Peyer's patch (tissue), 4 donors: Measurements from ENCODE around the gene SLC26A1. TPM values are rescaled to one million over a fixed set of nuclear protein-coding genes. Genes with fewer than 3 reads are reported as not detected.

ENCODE experiments used
- DNase-seq, 3 donors: peaks; one replicate each; pipeline ENCODE4 v3.0.0-alpha.2; 2017 to 2019
- H3K27ac ChIP-seq, 4 donors: fragments of 200-600 bp; sonication (generic); one replicate each; pipeline ENCODE4 v1.5.1; 2016 to 2019
- H3K27me3 ChIP-seq, 2 donors: fragments of 200-600 bp; sonication (generic); one replicate each; pipeline ENCODE4 v1.5.1; 2019
- H3K36me3 ChIP-seq, 3 donors: fragments of 200-600 bp; sonication (generic); one replicate each; pipeline ENCODE4 v1.5.1; 2016 to 2019
- H3K4me1 ChIP-seq, 4 donors: fragments of 200-600 bp; sonication (generic); one replicate each; pipeline ENCODE4 v1.5.1; 2016 to 2019
- H3K4me3 ChIP-seq, 4 donors: fragments of 200-600 bp; sonication (generic); 1 replicate in 3 of 4; 2 replicates in 1 of 4; pipeline ENCODE4 v1.5.1; 2016 to 2019; ENCODE audit warnings: mild to moderate bottlenecking in 1 of 4
- H3K9me3 ChIP-seq, 4 donors: fragments of 200-600 bp; sonication (generic); one replicate each; pipeline ENCODE4 v1.5.1; 2016 to 2019; ENCODE audit warnings: mild to moderate bottlenecking in 1 of 4
- POLR2A ChIP-seq, 2 donors: fragments of 450-650 bp; IDR thresholded peaks; one replicate each; pipeline ENCODE4 v1.5.1; 2017; ENCODE audit warnings: antibody characterized with exemption in 2 of 2, mild to moderate bottlenecking in 2 of 2, moderate library complexity in 2 of 2
- total RNA-seq, 4 donors: library from RNA; depleted of rRNA; stranded (reverse); fragments of >200 nt; gene quantifications; one replicate each; pipeline ENCODE4 v1.1.0, GENCODE V29; 2016
- TF ChIP-seq, protein P1 (sequence below), 6 experiments: fragments of 450-650 bp in 4 of 6; fragments of 200-600 bp in 2 of 6; sonication (generic) in 1 of 6; IDR thresholded peaks; one replicate each; pipeline ENCODE4 v1.5.1; 2017 to 2019; ENCODE audit warnings: antibody characterized with exemption in 6 of 6, mild to moderate bottlenecking in 3 of 6, moderate library complexity in 1 of 6

SLC26A1 gene
- total RNA-seq, 4 donors from 2014 or later: 0.83 to 35.7 (median 24.3) TPM

DNA sequence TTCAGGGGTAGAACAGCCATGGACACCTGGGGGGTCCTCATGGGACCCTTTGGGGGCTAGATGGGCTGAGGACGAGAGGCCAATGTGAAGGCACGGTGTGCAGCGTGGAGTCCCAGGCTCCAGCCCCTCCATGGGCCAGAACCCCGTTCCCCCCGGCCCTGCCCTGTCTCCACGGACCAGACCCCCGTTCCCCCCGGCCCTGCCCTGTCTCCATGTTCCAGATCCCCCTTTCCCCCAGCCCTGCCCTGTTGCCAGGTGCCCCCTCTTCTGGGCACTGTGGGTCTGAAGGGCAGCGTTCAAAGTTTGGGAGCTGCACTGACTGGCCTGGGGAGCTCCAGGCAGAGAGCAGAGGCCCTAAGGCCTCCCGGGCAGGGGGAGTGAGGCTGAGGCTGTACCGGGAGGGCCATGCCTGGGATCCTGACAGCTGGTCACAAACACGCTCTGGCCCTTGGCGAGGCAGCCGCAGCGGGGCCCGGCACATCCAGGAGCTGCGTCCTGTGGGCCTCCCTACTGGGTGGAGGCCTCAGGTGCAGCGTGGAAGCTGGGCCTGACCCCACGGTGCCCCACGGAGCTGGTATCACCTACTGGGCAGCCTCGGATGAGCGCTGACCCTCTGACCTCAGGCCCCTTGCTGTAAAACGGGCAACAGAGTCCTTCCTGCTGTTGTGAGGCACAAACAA, 28.7 kb downstream of the SLC26A1 start:
- Histone ChIP-seq H3K9me3 (no peaks in the 10 kb centered on the region), H3K4me3 (no peak overlapping the region), H3K27me3 (no peaks in the 10 kb centered on the region), H3K4me1 (peaks cover 0 to 12% (median 0%) of the 10 kb centered on the region in 4 donors), H3K27ac (no peak overlapping the region), H3K36me3 (peaks cover 0 to 80% (median 0%) of the 10 kb centered on the region in 3 donors)
- no peak for DNase-seq
- TF ChIP-seq POLR2A (IDR thresholded peaks at IDR 0.05): no peak
- TF ChIP-seq, protein P1, sequence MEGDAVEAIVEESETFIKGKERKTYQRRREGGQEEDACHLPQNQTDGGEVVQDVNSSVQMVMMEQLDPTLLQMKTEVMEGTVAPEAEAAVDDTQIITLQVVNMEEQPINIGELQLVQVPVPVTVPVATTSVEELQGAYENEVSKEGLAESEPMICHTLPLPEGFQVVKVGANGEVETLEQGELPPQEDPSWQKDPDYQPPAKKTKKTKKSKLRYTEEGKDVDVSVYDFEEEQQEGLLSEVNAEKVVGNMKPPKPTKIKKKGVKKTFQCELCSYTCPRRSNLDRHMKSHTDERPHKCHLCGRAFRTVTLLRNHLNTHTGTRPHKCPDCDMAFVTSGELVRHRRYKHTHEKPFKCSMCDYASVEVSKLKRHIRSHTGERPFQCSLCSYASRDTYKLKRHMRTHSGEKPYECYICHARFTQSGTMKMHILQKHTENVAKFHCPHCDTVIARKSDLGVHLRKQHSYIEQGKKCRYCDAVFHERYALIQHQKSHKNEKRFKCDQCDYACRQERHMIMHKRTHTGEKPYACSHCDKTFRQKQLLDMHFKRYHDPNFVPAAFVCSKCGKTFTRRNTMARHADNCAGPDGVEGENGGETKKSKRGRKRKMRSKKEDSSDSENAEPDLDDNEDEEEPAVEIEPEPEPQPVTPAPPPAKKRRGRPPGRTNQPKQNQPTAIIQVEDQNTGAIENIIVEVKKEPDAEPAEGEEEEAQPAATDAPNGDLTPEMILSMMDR (IDR thresholded peaks at IDR 0.05): no peak

DNA sequence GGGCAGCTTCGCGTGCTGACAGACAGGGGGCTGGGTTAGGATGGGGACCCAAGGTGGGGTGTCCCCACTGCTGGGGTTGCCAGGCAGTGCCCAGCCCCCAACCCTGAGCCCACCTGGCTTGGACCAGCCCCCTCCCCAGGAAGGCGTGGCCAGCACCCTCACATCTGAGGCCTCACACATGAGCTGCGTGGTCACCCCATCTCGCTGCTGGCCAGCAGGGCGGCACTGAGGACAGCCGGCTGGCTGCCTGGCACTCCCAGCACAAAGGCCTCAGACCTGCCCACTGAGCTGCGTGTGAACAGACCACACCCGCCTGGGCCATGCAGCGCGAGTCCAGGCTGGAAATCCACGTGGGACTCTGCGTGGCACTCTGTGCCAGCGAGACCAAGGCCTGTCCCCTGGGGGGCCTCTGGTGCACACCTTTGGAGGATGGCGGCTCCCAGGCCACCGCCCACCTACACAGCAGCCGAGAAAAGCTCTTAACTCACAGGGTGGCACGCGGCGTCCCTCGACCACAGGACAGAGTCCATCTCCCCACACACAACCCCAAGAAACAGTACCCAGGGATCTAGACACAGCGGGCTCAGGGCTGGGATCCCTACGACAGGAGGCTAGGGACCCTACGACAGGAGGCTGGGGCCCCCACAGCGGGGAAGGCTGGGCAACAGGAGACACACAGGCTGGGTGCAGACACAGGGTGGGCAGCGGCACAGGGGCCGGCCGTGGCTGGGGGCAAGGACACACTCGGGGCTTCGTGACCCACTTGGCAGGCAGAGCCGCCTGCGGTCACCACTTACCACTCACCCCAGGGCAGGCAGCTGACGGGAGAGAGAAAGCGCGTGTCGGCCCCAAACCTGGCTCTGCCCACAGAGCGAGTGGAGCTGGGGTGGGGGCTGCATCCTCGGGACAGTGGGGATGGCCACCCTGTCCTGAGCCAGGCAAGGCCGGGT, 29.7 kb downstream of the SLC26A1 start:
- H3K27me3 ChIP-seq: no peaks in the 10 kb centered on the region
- no peaks in the 10 kb centered on the region for H3K9me3 ChIP-seq
- DNase-seq: peak in 2 of 3 donors; percentile 75 to 80
- peaks cover 0 to 85% (median 0%) of the 10 kb centered on the region in 3 donors for H3K36me3 ChIP-seq
- H3K4me3 ChIP-seq: peak overlapping the region in 2 of 4 donors; percentile 37 to 41
- H3K4me1 ChIP-seq: peaks cover 0 to 12% (median 0%) of the 10 kb centered on the region in 4 donors
- TF ChIP-seq, protein P1 (IDR thresholded peaks at IDR 0.05): peak in 3 of 6 experiments; percentile 29 to 39 (median 35)
- TF ChIP-seq POLR2A (IDR thresholded peaks at IDR 0.05): peak; percentile 31 to 65
- peak overlapping the region in 3 of 4 donors; percentile 70 to 87 (median 78) for H3K27ac ChIP-seq

DNA sequence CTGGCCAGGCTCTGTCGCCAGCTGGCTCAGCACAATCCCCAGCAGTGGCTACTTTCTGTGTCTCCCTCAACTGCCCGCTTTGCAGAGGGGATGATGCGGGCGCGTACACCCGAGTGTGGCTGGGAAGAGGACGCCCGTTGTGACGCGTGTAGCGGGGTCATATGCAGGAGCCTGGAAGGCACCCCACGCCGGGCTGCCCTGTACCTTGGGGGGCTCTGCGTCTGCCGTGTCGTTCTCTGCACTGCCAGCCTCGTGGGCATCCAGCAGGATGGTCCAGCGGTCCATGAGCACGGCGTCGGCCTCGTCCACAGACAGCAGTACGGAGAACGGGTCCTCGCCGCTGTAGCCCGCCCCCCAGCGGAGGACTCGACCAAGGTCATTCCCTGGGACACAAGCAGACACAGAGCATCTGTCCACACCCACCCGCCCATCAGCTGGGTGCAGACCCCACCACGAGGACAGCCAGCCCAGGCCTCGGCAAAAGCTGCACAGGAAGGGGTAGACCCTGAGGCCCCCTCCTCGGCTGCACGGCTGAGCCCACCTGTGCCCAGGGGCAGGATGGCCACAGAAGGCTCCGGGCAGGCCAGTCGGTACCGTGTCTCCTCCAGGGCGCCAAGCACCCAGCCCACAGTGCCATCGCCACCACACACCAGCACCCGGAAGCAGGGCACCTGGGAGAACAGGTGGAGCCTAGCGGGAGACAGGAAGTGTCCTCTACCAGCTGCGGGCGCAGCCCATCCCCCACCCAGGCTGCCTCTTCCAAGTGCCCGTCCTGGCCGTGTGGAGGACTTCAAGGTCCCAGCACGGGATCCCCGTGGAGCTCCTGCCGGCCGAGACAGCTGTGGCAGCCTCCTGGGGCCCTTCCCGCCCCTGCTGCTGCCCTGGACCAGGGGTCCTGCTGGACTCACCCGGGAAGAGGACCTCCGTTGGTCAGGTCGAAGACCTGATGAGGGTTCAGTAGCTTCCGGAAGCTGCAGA, 30.7 kb downstream of the SLC26A1 start:
- peaks cover 0 to 12% (median 0%) of the 10 kb centered on the region in 4 donors for H3K4me1 ChIP-seq
- peaks cover 0 to 86% (median 0%) of the 10 kb centered on the region in 3 donors for H3K36me3 ChIP-seq
- DNase-seq: peak in 2 of 3 donors; percentile 79 to 85
- peak overlapping the region in 2 of 4 donors; percentile 37 to 41 for H3K4me3 ChIP-seq
- TF ChIP-seq, protein P1 (IDR thresholded peaks at IDR 0.05): no peak
- H3K9me3 ChIP-seq: no peaks in the 10 kb centered on the region
- H3K27ac ChIP-seq: peak overlapping the region in 3 of 4 donors; percentile 70 to 87 (median 78)
- no peaks in the 10 kb centered on the region for H3K27me3 ChIP-seq

DNA sequence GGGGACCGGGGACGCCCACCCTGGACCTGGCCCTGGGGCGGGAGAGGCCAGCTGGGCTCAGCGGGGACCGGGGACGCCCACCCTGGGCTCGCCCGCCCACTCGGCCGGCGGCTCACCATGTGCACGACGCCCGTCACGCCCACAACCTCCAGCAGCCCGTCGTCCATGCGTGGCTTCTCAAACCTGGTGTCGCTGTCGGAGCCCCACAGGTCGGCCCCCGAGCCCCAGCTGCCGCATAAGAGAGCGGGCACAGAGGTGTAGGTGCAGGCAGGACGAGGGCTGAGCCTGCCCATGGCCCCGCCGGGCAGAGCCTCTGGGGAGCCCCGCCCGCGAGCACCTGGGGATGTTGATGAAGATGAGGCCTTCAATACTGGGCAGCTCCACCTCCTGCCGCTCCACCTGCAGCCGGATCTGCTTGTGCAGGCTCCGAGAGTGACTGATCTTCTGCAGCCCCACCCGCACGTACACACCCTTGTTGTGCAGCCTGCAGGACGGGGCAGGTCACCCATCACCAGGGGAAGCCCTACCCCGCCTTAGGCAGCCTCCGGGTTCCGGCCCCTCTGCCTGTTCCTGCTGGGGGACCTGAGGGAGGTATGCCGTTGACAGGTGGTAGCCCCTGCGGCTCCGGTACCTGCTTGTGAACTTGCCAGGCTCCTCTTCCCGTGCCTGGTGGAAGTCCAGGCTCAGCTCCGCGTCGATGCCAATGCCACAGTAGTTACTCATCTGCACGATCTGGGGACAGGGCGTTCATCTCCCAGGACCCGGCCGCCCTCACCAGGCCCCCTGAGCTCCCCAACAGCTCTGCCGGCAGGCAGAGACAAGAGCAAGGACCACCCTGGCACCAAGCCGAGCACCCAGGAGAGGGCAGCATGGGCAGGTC, 31.6 kb downstream of the SLC26A1 start:
- peak overlapping the region in 3 of 4 donors; percentile 70 to 87 (median 78) for H3K27ac ChIP-seq
- peak in 2 of 3 donors; percentile 72 to 80 for DNase-seq
- H3K4me1 ChIP-seq: peaks cover 0 to 12% (median 0%) of the 10 kb centered on the region in 4 donors
- H3K36me3 ChIP-seq: peaks cover 0 to 77% (median 0%) of the 10 kb centered on the region in 3 donors
- H3K9me3 ChIP-seq: no peaks in the 10 kb centered on the region
- peak overlapping the region in 2 of 4 donors; percentile 37 to 41 for H3K4me3 ChIP-seq
- H3K27me3 ChIP-seq: no peaks in the 10 kb centered on the region
- no peak for TF ChIP-seq POLR2A (IDR thresholded peaks at IDR 0.05)
- TF ChIP-seq, protein P1 (IDR thresholded peaks at IDR 0.05): no peak
